GM12878 (cell line): ENCODE results near the gene DLEC1. TPM values are rescaled to one million over a fixed set of nuclear protein-coding genes. Genes with fewer than 3 reads are reported as not detected.

Experiments used
- ATAC-seq: fragments of 200-7000 bp; cut with Tn5 transposase; 3 replicates; pipeline ENCODE4 v1.9.1; 2020; ENCODE audit warnings: mild to moderate bottlenecking, moderate library complexity
- BruUV-seq: library from RNA; stranded (reverse); fragments of 400-500 nt; replicated peaks from 2 replicates; lab custom pipeline; 2021; lab: Mats Ljungman, UMichigan
- CTCF ChIA-PET: fragments of 300-600 bp; sonication (Branson Sonifier 250); formaldehyde crosslinking; extraction: SDS; loops from one replicate; lab custom pipeline; 2021; ENCODE audit warnings: inconsistent platforms; lab: Yijun Ruan, JAX
- POLR2A ChIA-PET: fragments of 350-600 bp; formaldehyde crosslinking; extraction: SDS; loops from one replicate; lab custom pipeline; 2021; ENCODE audit warnings: inconsistent platforms; lab: Charles Lee
- RAD21 ChIA-PET: fragments of 300-600 bp; sonication (Branson Sonifier 250); formaldehyde crosslinking; loops from one replicate; lab custom pipeline; 2023; ENCODE audit warnings: antibody characterized with exemption; ENCODE audit not compliant: unreplicated experiment; lab: Charles Lee
- SMC1A ChIA-PET: fragments of 300-600 bp; sonication (Branson Sonifier 250); formaldehyde crosslinking; loops from one replicate; lab custom pipeline; 2023; ENCODE audit not compliant: unreplicated experiment, uncharacterized antibody; lab: Charles Lee
- DNase-seq: peaks from one replicate; pipeline ENCODE4 v3.0.0-alpha.2; 2011; ENCODE audit warnings: low read depth, low spot score
- FAIRE-seq: peaks from 3 replicates; lab custom pipeline; 2011; peaks lifted over from hg19 to GRCh38; lab: Jason Lieb, UNC
- H2AFZ ChIP-seq: 2 replicates; pipeline ENCODE4 v1.6.0; 2011; ENCODE audit warnings: low read depth, low read length, control low read depth; ENCODE audit not compliant: control insufficient read depth
- H3K27ac ChIP-seq: 2 replicates; pipeline ENCODE4 v1.5.1; 2011; ENCODE audit warnings: control low read depth; ENCODE audit not compliant: control insufficient read depth, insufficient read depth
- H3K27me3 ChIP-seq, 2 experiments: replicated peaks in 1 of 2; 2 replicates each; pipeline versions ENCODE4 v1.6.0 to v1.6.1; 2011; ENCODE audit warnings: low read length in 1 of 2; ENCODE audit not compliant: control insufficient read depth in 2 of 2, insufficient read depth in 2 of 2
- H3K36me3 ChIP-seq, 2 experiments: 2 replicates each; pipeline ENCODE4 v1.5.1; 2011; ENCODE audit warnings: low read length in 1 of 2; ENCODE audit not compliant: control insufficient read depth in 2 of 2, insufficient read depth in 2 of 2
- H3K4me1 ChIP-seq: 2 replicates; pipeline ENCODE4 v1.6.1; 2011; ENCODE audit warnings: mild to moderate bottlenecking, low read length, moderate library complexity, mixed read lengths; ENCODE audit not compliant: control insufficient read depth, insufficient read depth
- H3K4me2 ChIP-seq: 2 replicates; pipeline ENCODE4 v1.6.0; 2011; ENCODE audit warnings: control low read depth; ENCODE audit not compliant: control insufficient read depth, insufficient read depth
- H3K4me3 ChIP-seq: fragments of 200-600 bp; sonication (generic); 2 replicates; pipeline ENCODE4 v1.5.1; 2016
- H3K79me2 ChIP-seq: 2 replicates; pipeline ENCODE4 v1.6.0; 2011; ENCODE audit warnings: low read length; ENCODE audit not compliant: control insufficient read depth, insufficient read depth
- H3K9ac ChIP-seq: 2 replicates; pipeline ENCODE4 v1.8.0; 2011; ENCODE audit warnings: low read length, control low read depth, mixed read lengths; ENCODE audit not compliant: control insufficient read depth, insufficient read depth
- H3K9me3 ChIP-seq: replicated peaks from 3 replicates; pipeline ENCODE4 v1.5.1; 2011; ENCODE audit warnings: mild to moderate bottlenecking, low read length; ENCODE audit not compliant: control insufficient read depth, insufficient read depth
- H4K20me1 ChIP-seq: 2 replicates; pipeline ENCODE4 v1.6.0; 2011; ENCODE audit not compliant: control insufficient read depth, insufficient read depth
- ATF7 ChIP-seq: fragments of 450-650 bp; IDR thresholded peaks from 2 replicates; pipeline ENCODE4 v1.6.1; 2016; ENCODE audit warnings: low read depth, mild to moderate bottlenecking
- BACH1 ChIP-seq: fragments of 450-650 bp; IDR thresholded peaks from 2 replicates; pipeline ENCODE4 v1.6.1; 2017; ENCODE audit warnings: mild to moderate bottlenecking, borderline replicate concordance
- CEBPZ ChIP-seq: fragments of 150-350 bp; IDR thresholded peaks from 2 replicates; pipeline ENCODE4 v1.6.1; 2016; ENCODE audit warnings: low read depth, low read length
- CTCF ChIP-seq, 3 experiments: IDR thresholded peaks in 2 of 3; conservative IDR thresholded peaks in 1 of 3; 2 replicates each; pipeline ENCODE4 v1.5.1; 2011; ENCODE audit warnings: low read depth in 3 of 3, low read length in 3 of 3, mild to moderate bottlenecking in 3 of 3, control low read depth in 2 of 3, moderate library complexity in 2 of 3, inconsistent platforms in 1 of 3, mixed read lengths in 1 of 3; ENCODE audit not compliant: control insufficient read depth in 2 of 3, insufficient read depth in 1 of 3; ENCODE audit errors: extremely low read depth in 1 of 3
- EGR1 ChIP-seq, 2 experiments: IDR thresholded peaks; 1 replicate in 1 of 2; 2 replicates in 1 of 2; pipeline ENCODE4 v1.6.1; 2011 to 2012; ENCODE audit warnings: low read depth in 2 of 2, low read length in 2 of 2, borderline replicate concordance in 1 of 2, mild to moderate bottlenecking in 1 of 2, moderate library complexity in 1 of 2
- ETV6 ChIP-seq, 2 experiments: fragments of 450-650 bp in 1 of 2; IDR thresholded peaks in 1 of 2; conservative IDR thresholded peaks in 1 of 2; 2 replicates each; pipeline ENCODE4 v1.6.1; 2014; ENCODE audit warnings: antibody characterized with exemption in 1 of 2, borderline replicate concordance in 1 of 2, low read depth in 1 of 2, mild to moderate bottlenecking in 1 of 2, moderate library complexity in 1 of 2
- FOS ChIP-seq: IDR thresholded peaks from 3 replicates; pipeline ENCODE4 v1.6.1; 2011; ENCODE audit warnings: borderline replicate concordance; ENCODE audit not compliant: insufficient read length; ENCODE audit errors: extremely low read depth
- HDAC2 ChIP-seq: fragments of 200-600 bp; sonication (generic); IDR thresholded peaks from 2 replicates; pipeline ENCODE4 v1.6.1; 2017
- HDGF ChIP-seq: fragments of 450-650 bp; IDR thresholded peaks from 2 replicates; pipeline ENCODE4 v1.6.1; 2016; ENCODE audit warnings: antibody characterized with exemption
- KLF5 ChIP-seq: fragments of 450-650 bp; IDR thresholded peaks from 2 replicates; pipeline ENCODE4 v1.6.1; 2014; ENCODE audit warnings: mild to moderate bottlenecking; ENCODE audit not compliant: partially characterized antibody
- PKNOX1 ChIP-seq: fragments of 450-650 bp; IDR thresholded peaks from 2 replicates; pipeline ENCODE4 v1.6.1; 2016; ENCODE audit warnings: mild to moderate bottlenecking
- POLR2AphosphoS2 ChIP-seq: IDR thresholded peaks from 2 replicates; pipeline ENCODE4 v1.6.1; 2011; ENCODE audit warnings: low read depth, mild to moderate bottlenecking, low read length, improper control_type of control experiment, moderate library complexity
- POLR2AphosphoS5 ChIP-seq: IDR thresholded peaks from 2 replicates; pipeline ENCODE4 v1.6.1; 2011; ENCODE audit warnings: mild to moderate bottlenecking, low read length, inconsistent platforms
- SMARCA5 ChIP-seq: fragments of 450-650 bp; IDR thresholded peaks from 2 replicates; pipeline ENCODE4 v1.6.1; 2017; ENCODE audit warnings: mild to moderate bottlenecking
- SMC3 ChIP-seq: IDR thresholded peaks from 2 replicates; pipeline ENCODE4 v1.6.1; 2011; ENCODE audit warnings: low read length, improper control_type of control experiment, borderline replicate concordance
- WRNIP1 ChIP-seq: IDR thresholded peaks from 2 replicates; pipeline ENCODE4 v1.6.1; 2011; ENCODE audit warnings: low read depth, low read length, improper control_type of control experiment, borderline replicate concordance
- WGBS: methylation state at CpG from one replicate; pipeline ENCODE4 v1.1.6; 2016; ENCODE audit warnings: low lambda C conversion rate; ENCODE audit not compliant: insufficient replicate concordance, insufficient coverage; ENCODE audit errors: missing lambda C conversion rate; 5-methylcytosine and 5-hydroxymethylcytosine counted together
- in situ Hi-C: fragments of 300-500 bp; cut with MboI; formaldehyde crosslinking; loops from 9 replicates; pipeline ENCODE4 v1.14.3; 2018; ENCODE audit warnings: mixed read lengths
- intact Hi-C: fragments of 100-400 bp; cut with micrococcal nuclease; formaldehyde crosslinking; loops from one replicate; pipeline ENCODE4 v1.14.2; 2022; ENCODE audit not compliant: unreplicated experiment
- polyA plus RNA-seq, 11 experiments: library from polyadenylated mRNA; depleted of rRNA in 4 of 11; unstranded in 6 of 11; stranded (reverse) in 5 of 11; fragments of >200 nt; fragmentation: Nextera tagmentation in 4 of 11; fragmentation: Illumina TruSeq in 1 of 11; extraction: Ambion mirVana in 4 of 11; extraction: Trizol in 1 of 11; gene quantifications; 1 replicate in 1 of 11; 2 replicates in 10 of 11; pipeline versions ENCODE4 v1.2.1 to v1.2.3, GENCODE V29; 2011 to 2016; ENCODE audit warnings: inconsistent platforms in 2 of 11, missing spikeins in 2 of 11, low read depth in 1 of 11
- total RNA-seq, 4 experiments: library from RNA; depleted of rRNA in 3 of 4; stranded (reverse); fragments of >200 nt in 3 of 4; fragmentation: Illumina TruSeq in 1 of 4; extraction: Trizol in 1 of 4; gene quantifications; 2 replicates each; pipeline versions ENCODE4 v1.2.1 to v1.2.3, GENCODE V29; 2013 to 2021

DLEC1 gene
- total and polyA plus RNA-seq, 10 of the 15 experiments (the other 5 are each of a cell fraction or from before 2014, with no cell fraction given): 0.03 to 0.29 (median 0.07) TPM; not detected in 3

GRCh38 chr3:38117748-38118420, 78.9 kb downstream of the DLEC1 start:
- ChIA-PET SMC1A (interaction anchor here (1.0 to 4.0 kb wide), 4 partner anchors 15 to 183 kb away, joined by 3 to 20 read pairs (median 4); no protein-coding TSS in a partner anchor), RAD21 (interaction anchor here (0.9 to 1.7 kb wide), 5 partner anchors 10 to 362 kb away, joined by 3 to 6 read pairs (median 3); no protein-coding TSS in a partner anchor), POLR2A (interaction anchor here (0.6 kb wide), 1 partner anchor 252 kb away, joined by 3 read pairs; no protein-coding TSS in a partner anchor), CTCF (interaction anchor here (0.8 to 5.7 kb wide), 15 partner anchors 10 to 403 kb away, joined by 3 to 42 read pairs (median 3); partner anchors contain the start of gene DLEC1)
- H3K4me3 ChIP-seq: no peak overlapping the region
- no peaks in the 10 kb centered on the region for H3K79me2 ChIP-seq
- H4K20me1 ChIP-seq: no peaks in the 10 kb centered on the region
- in situ Hi-C loops (loop anchor here (5.0 kb wide), 1 partner anchor 364 kb away; no protein-coding TSS in a partner anchor), intact Hi-C loops (loop anchor here (1.0 to 5.0 kb wide), 5 partner anchors 119 to 362 kb away; partner anchors contain the start of genes SLC22A14 and XYLB)
- peaks cover 0 to 11% of the 10 kb centered on the region in 2 experiments; a peak in 3 of 4 replicates for H3K36me3 ChIP-seq
- H3K9me3 ChIP-seq: no peaks in the 10 kb centered on the region
- H3K4me1 ChIP-seq: peaks cover 6% of the 10 kb centered on the region; the same call in 1 of the 2 replicates
- peak; percentile 93 for FAIRE-seq
- H3K27ac ChIP-seq: no peak overlapping the region
- WGBS: 44% methylated on average over 11 of the region's 11 CpGs
- H3K9ac ChIP-seq: no peak overlapping the region
- no peak overlapping the region for H3K4me2 ChIP-seq
- H2AFZ ChIP-seq: no peak overlapping the region
- no TSS peak for BruUV-seq
- peak; percentile 41 for DNase-seq
- no peaks in the 10 kb centered on the region; a peak in 1 of 4 replicates for H3K27me3 ChIP-seq
- ATAC-seq: peak; percentile 92
- TF ChIP-seq SMC3 (peak; percentile 75), SMARCA5 (0 out of 2 replicates have a peak, but pooled peaks have one; percentile 38), KLF5 (no peak), CTCF (IDR thresholded peaks at IDR 0.05 in 2 of 3, conservative IDR thresholded peaks at IDR 0.05 in 1 of 3; ENCODE audit: control insufficient read depth in 2 of 3, extremely low read depth in 1 of 3, insufficient read depth in 1 of 3, low read depth in 3 of 3, low read length in 3 of 3) (peak; percentile 94 to 97 (median 95)), HDAC2 (no peak), CEBPZ (no peak), POLR2AphosphoS5 (peak; percentile 55; the same call in 1 of the 2 replicates), PKNOX1 (no peak), EGR1 (IDR thresholded peaks at IDR 0.05; ENCODE audit: borderline replicate concordance in 1 of 2, low read depth in 2 of 2, low read length in 2 of 2) (no peak), HDGF (peak; percentile 83; the same call in 1 of the 2 replicates), WRNIP1 (no peak), ETV6 (conservative IDR thresholded peaks at IDR 0.05 in 1 of 2, IDR thresholded peaks at IDR 0.05 in 1 of 2; ENCODE audit: borderline replicate concordance in 1 of 2, low read depth in 1 of 2) (no peak), ATF7 (no peak), FOS (no peak), BACH1 (0 out of 2 replicates have a peak, but pooled peaks have one; percentile 42), POLR2AphosphoS2 (no peak)
